ENCODE measurements around the gene ANXA3. TPM values are rescaled to one million over a fixed set of nuclear protein-coding genes. Genes with fewer than 3 reads are reported as not detected.
A peak's percentile ranks its signal among the peaks of the same experiment; 100 is the strongest.
"Not testable (repeated sequence)": the region's sequence is repeated elsewhere in the genome, so short reads cannot be mapped to it uniquely, and the experiment has no call there.

The ANXA3 gene
- total RNA-seq, 1 donor: 12.3 TPM

DNA sequence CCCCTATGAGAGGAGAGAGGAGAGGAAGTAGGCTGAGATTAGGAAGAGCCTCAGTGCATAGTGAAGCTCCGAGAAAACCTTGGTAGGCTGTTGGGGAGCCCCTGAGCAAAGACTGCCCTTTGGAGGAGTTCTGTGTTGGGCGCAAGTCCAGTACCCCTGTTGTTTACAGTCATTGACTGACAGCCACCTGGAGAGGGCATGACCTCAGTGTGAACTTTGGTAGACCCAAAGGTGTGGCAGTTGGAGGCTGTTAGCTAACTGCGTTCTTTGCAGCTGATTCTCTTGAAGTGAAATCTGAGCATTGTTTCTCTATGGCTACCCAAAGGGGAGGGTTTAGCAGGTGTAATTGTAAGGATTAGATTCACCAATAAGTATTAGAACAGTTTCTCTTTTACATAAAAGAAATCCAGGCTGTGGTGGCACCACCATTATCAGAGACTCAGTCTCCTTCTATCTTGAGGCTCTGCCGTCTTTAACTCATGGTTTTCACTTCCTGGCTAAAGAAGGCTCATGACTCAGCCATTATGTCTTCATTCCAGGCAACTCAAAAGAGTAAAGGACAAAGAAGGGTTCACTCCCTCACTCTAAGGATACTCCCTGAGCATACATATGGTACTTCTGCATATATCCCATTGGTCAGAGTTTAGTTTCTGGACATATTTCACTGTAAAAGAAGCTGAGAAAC is 33.4 kb downstream of the ANXA3 start:
- no peak overlapping the region for H3K4me3 ChIP-seq (ENCODE audit: low read depth, low read length)
- no peak for TF ChIP-seq CTCF (IDR thresholded peaks at IDR 0.05; ENCODE audit: insufficient read depth, low read length)
- DNase-seq (ENCODE audit: low read depth): peak; percentile 40

- no peak for TF ChIP-seq CTCF (IDR thresholded peaks at IDR 0.05; ENCODE audit: insufficient read depth, low read length)
- H3K4me3 ChIP-seq (ENCODE audit: low read depth, low read length): no peak overlapping the region
- no peak for DNase-seq (ENCODE audit: low read depth)
Observed at GRCh38 chr4:78585633-78586032, 34.1 kb downstream of the ANXA3 start.

DNA sequence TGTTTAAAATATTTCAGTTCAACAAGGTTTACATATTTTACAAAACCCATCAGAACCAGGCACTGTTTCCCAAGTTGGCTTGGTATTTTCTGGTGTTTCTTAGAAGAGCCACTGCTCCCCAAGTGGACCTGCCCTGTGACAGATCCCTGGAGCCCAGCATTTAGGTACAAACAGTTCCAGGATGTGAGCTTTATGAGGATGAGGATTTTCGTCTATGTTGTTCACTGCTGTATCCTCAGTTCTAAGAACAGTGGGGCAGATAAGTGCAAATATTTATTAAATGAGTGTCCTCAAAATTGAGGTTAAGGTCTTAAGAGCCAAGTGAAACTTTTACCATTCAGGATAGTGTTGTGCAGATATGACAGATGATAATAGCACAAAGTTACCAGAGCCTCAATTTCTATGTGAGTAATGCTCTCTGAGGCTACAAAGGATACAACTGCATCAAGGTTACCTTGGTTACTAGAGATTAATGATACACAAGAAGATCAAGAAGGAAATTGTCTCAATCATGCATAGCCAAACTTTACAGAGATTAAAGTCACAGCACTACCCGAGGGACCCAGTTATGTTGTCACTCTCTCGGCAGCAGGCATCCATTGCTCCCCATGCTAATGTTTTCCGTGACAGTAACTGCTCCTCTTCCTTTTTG is 37.5 kb downstream of the ANXA3 start:
- no peak overlapping the region for H3K4me3 ChIP-seq (ENCODE audit: low read depth, low read length)
- no peak for TF ChIP-seq CTCF (IDR thresholded peaks at IDR 0.05; ENCODE audit: insufficient read depth, low read length)
- DNase-seq (ENCODE audit: low read depth): no peak

- DNase-seq (ENCODE audit: low read depth): no peak
- no peak overlapping the region for H3K4me3 ChIP-seq (ENCODE audit: low read depth, low read length)
- TF ChIP-seq CTCF (IDR thresholded peaks at IDR 0.05; ENCODE audit: insufficient read depth, low read length): no peak
Observed at GRCh38 chr4:78591404-78591803, 39.8 kb downstream of the ANXA3 start.

- no peak for DNase-seq (ENCODE audit: low read depth)
- no peak overlapping the region for H3K4me3 ChIP-seq (ENCODE audit: low read depth, low read length)
- TF ChIP-seq CTCF (IDR thresholded peaks at IDR 0.05; ENCODE audit: insufficient read depth, low read length): peak; percentile 33
Observed at GRCh38 chr4:78592088-78592783, 40.7 kb downstream of the ANXA3 start.

GRCh38 chr4:78596111-78596742 is 44.7 kb downstream of the ANXA3 start:
- no peak for TF ChIP-seq CTCF (IDR thresholded peaks at IDR 0.05; ENCODE audit: insufficient read depth, low read length)
- no peak for DNase-seq (ENCODE audit: low read depth)
- no peak overlapping the region for H3K4me3 ChIP-seq (ENCODE audit: low read depth, low read length)

- not testable (repeated sequence) for H3K4me3 ChIP-seq (ENCODE audit: low read depth, low read length); DNase-seq (ENCODE audit: low read depth)
Observed at GRCh38 chr4:78598431-78598830, 46.9 kb downstream of the ANXA3 start.
